HUES64 (cell line): ENCODE data around the gene CDC42.

Experiments
- H3K27ac ChIP-seq: 2 replicates; pipeline ENCODE4 v1.7.0; 2013; ENCODE audit warnings: low read depth, low read length, inconsistent platforms
- H3K27me3 ChIP-seq: 2 replicates; pipeline ENCODE4 v1.6.1; 2013; ENCODE audit warnings: mild to moderate bottlenecking, low read length; ENCODE audit not compliant: insufficient read depth
- H3K36me3 ChIP-seq: 2 replicates; pipeline ENCODE4 v1.6.1; 2013; ENCODE audit warnings: mild to moderate bottlenecking, low read length; ENCODE audit not compliant: insufficient read depth
- H3K4me1 ChIP-seq: 2 replicates; pipeline ENCODE4 v1.6.1; 2013; ENCODE audit warnings: mild to moderate bottlenecking, low read length, moderate library complexity; ENCODE audit not compliant: insufficient read depth
- H3K4me3 ChIP-seq: 2 replicates; pipeline ENCODE4 v1.5.1; 2013; ENCODE audit warnings: mild to moderate bottlenecking, low read length, moderate library complexity
- H3K9ac ChIP-seq: 2 replicates; pipeline ENCODE4 v1.6.1; 2013; ENCODE audit warnings: mild to moderate bottlenecking, low read depth, low read length
- H3K9me3 ChIP-seq: 2 replicates; pipeline ENCODE4 v1.6.1; 2013; ENCODE audit warnings: low read depth, low read length; ENCODE audit not compliant: insufficient read depth
- WGBS: fragments of 150-250, 120-280 bp; methylation state at CpG from one replicate; pipeline ENCODE4 v1.1.7; 2013; ENCODE audit warnings: missing lambda C conversion rate; 5-methylcytosine and 5-hydroxymethylcytosine counted together

The CDC42 gene

GRCh38 chr1:22039594-22040285 is 12.8 kb upstream of the CDC42 start:
- H3K27ac ChIP-seq, result no peak overlapping the region
- no peak overlapping the region for H3K9ac ChIP-seq
- WGBS, result 79% methylated on average over 5 of the region's 6 CpGs
- H3K36me3 ChIP-seq, result no peaks in the 10 kb centered on the region
- no peak overlapping the region for H3K4me3 ChIP-seq
- H3K4me1 ChIP-seq, result peaks cover 19% of the 10 kb centered on the region
- no peaks in the 10 kb centered on the region for H3K9me3 ChIP-seq
- no peaks in the 10 kb centered on the region for H3K27me3 ChIP-seq

GRCh38 chr1:22040286-22040623 is 12.3 kb upstream of the CDC42 start:
- Histone ChIP-seq H3K27me3 (no peaks in the 10 kb centered on the region), H3K27ac (no peak overlapping the region), H3K9ac (no peak overlapping the region), H3K9me3 (no peaks in the 10 kb centered on the region), H3K4me3 (no peak overlapping the region), H3K4me1 (peaks cover 22% of the 10 kb centered on the region), H3K36me3 (no peaks in the 10 kb centered on the region)
- WGBS, result 95% methylated on average over 5 of the region's 5 CpGs

- Histone ChIP-seq H3K9me3 (no peaks in the 10 kb centered on the region), H3K9ac (no peak overlapping the region), H3K27me3 (no peaks in the 10 kb centered on the region), H3K4me3 (no peak overlapping the region), H3K27ac (no peak overlapping the region), H3K36me3 (no peaks in the 10 kb centered on the region), H3K4me1 (peaks cover 26% of the 10 kb centered on the region)
- 96% methylated on average over 1 of the region's 1 CpG for WGBS
These were observed 11.0 kb upstream of the CDC42 start for GRCh38 chr1:22041505-22041904.

GRCh38 chr1:22043198-22043769 is 9.2 kb upstream of the CDC42 start:
- Histone ChIP-seq H3K9ac (no peak overlapping the region), H3K4me3 (no peak overlapping the region)
- 94% methylated on average over 2 of the region's 3 CpGs for whole genome bisulfite sequencing

GRCh38 chr1:22044690-22045420 is 7.7 kb upstream of the CDC42 start:
- peak overlapping the region; percentile 69; the same call in 1 of the 2 replicates for H3K27ac ChIP-seq
- 66% methylated on average over 3 of the region's 3 CpGs for WGBS
- no peaks in the 10 kb centered on the region for H3K9me3 ChIP-seq
- no peaks in the 10 kb centered on the region for H3K36me3 ChIP-seq
- H3K4me3 ChIP-seq, result no peak overlapping the region
- H3K9ac ChIP-seq, result no peak overlapping the region
- H3K27me3 ChIP-seq, result no peaks in the 10 kb centered on the region
- H3K4me1 ChIP-seq, result peaks cover 13% of the 10 kb centered on the region

More at GRCh38 chr1:22043198-22043769, 9.2 kb upstream of the CDC42 start:
- H3K9me3 ChIP-seq, result no peaks in the 10 kb centered on the region
- no peaks in the 10 kb centered on the region for H3K36me3 ChIP-seq
- H3K27ac ChIP-seq, result no peak overlapping the region
- H3K27me3 ChIP-seq, result no peaks in the 10 kb centered on the region
- peaks cover 15% of the 10 kb centered on the region for H3K4me1 ChIP-seq

GRCh38 chr1:22045604-22046228 is 6.8 kb upstream of the CDC42 start:
- Histone ChIP-seq H3K9me3 (no peaks in the 10 kb centered on the region), H3K27me3 (no peaks in the 10 kb centered on the region), H3K36me3 (no peaks in the 10 kb centered on the region), H3K27ac (no peak overlapping the region), H3K4me3 (no peak overlapping the region), H3K4me1 (peaks cover 13% of the 10 kb centered on the region), H3K9ac (no peak overlapping the region)
- 89% methylated on average over 1 of the region's 2 CpGs for WGBS

GRCh38 chr1:22048351-22049192 is 3.9 kb upstream of the CDC42 start:
- Histone ChIP-seq H3K27ac (no peak overlapping the region), H3K9me3 (no peaks in the 10 kb centered on the region), H3K4me1 (peaks cover 9% of the 10 kb centered on the region), H3K36me3 (no peaks in the 10 kb centered on the region), H3K4me3 (no peak overlapping the region), H3K9ac (no peak overlapping the region), H3K27me3 (no peaks in the 10 kb centered on the region)
- WGBS, result 89% methylated on average over 8 of the region's 8 CpGs

GRCh38 chr1:22050330-22050729 is 2.2 kb upstream of the CDC42 start:
- H3K36me3 ChIP-seq, result no peaks in the 10 kb centered on the region
- H3K9ac ChIP-seq, result no peak overlapping the region
- H3K27ac ChIP-seq, result no peak overlapping the region
- H3K4me1 ChIP-seq, result peaks cover 5% of the 10 kb centered on the region; the same call in 1 of the 2 replicates
- H3K4me3 ChIP-seq, result no peak overlapping the region
- H3K9me3 ChIP-seq, result no peaks in the 10 kb centered on the region
- H3K27me3 ChIP-seq, result no peaks in the 10 kb centered on the region
- 94% methylated on average over 3 of the region's 3 CpGs for WGBS

GRCh38 chr1:22051607-22052114 is 848 bp upstream of the CDC42 start:
- no peak overlapping the region; the same call in 1 of the 2 replicates for H3K4me3 ChIP-seq
- H3K36me3 ChIP-seq, result peaks cover 6% of the 10 kb centered on the region; the same call in 1 of the 2 replicates
- H3K9ac ChIP-seq, result no peak overlapping the region
- H3K4me1 ChIP-seq, result peaks cover 3% of the 10 kb centered on the region; the same call in 1 of the 2 replicates
- WGBS, result 92% methylated on average over 12 of the region's 13 CpGs
- no peak overlapping the region for H3K27ac ChIP-seq
- no peaks in the 10 kb centered on the region for H3K27me3 ChIP-seq
- H3K9me3 ChIP-seq, result no peaks in the 10 kb centered on the region

GRCh38 chr1:22053017-22053860 is 730 bp downstream of the CDC42 start:
- Histone ChIP-seq H3K4me1 (peaks cover 3% of the 10 kb centered on the region; the same call in 1 of the 2 replicates), H3K27me3 (no peaks in the 10 kb centered on the region), H3K9ac (peak overlapping the region; percentile 93), H3K4me3 (peak overlapping the region; percentile 86), H3K27ac (peak overlapping the region; percentile 99; the same call in 1 of the 2 replicates), H3K9me3 (no peaks in the 10 kb centered on the region), H3K36me3 (peaks cover 9% of the 10 kb centered on the region; the same call in 1 of the 2 replicates)
- under 1% methylated on average over 56 of the region's 70 CpGs for WGBS
